ENCODE data around the gene WWOX. TPM values are rescaled to one million over a fixed set of nuclear protein-coding genes. Genes with fewer than 3 reads are reported as not detected.

The WWOX gene
- total and polyA plus RNA-seq, 2 of the 8 experiments (the other 6 are each of a cell fraction or from before 2014, with no cell fraction given) = 5.4 to 16.7 TPM

GRCh38 chr16:78494674-78495073, 395.2 kb downstream of the WWOX start:
- no peaks in the 10 kb centered on the region for H3K27me3 ChIP-seq (replicated peaks in 1 of 4; ENCODE audit: control insufficient read depth in 3 of 4, extremely low read depth in 1 of 4, insufficient read depth in 3 of 4, low read length in 3 of 4)
- H3K79me1 ChIP-seq (ENCODE audit: low read depth, low read length) = no peaks in the 10 kb centered on the region
- FAIRE-seq = no peak
- H3K23me2 ChIP-seq (ENCODE audit: low read depth, low read length) = no peaks in the 10 kb centered on the region
- H4K8ac ChIP-seq (ENCODE audit: extremely low read depth, insufficient read depth, low read length) = no peak overlapping the region; the same call in 1 of the 2 replicates
- H3K27ac ChIP-seq (ENCODE audit: low read depth, low read length) = no peak overlapping the region
- no peaks in the 10 kb centered on the region for H3K9me3 ChIP-seq (ENCODE audit: insufficient read depth in 2 of 2, low read depth in 1 of 2, low read length in 1 of 2)
- ChIA-PET POLR2A (ENCODE audit: partially characterized antibody) (no interaction called here), CTCF (ENCODE audit: partially characterized antibody) (interaction anchor here (1.0 kb wide), 1 partner anchor 11 kb away, joined by 3 read pairs; no protein-coding TSS in a partner anchor)
- no peak overlapping the region for H2BK12ac ChIP-seq (ENCODE audit: low read depth, low read length)
- no peak overlapping the region for H4K91ac ChIP-seq (replicated peaks; ENCODE audit: insufficient read length, low read length)
- no peak overlapping the region for H2BK20ac ChIP-seq (ENCODE audit: low read length)
- no peak overlapping the region for H3K9ac ChIP-seq (replicated peaks in 1 of 4; ENCODE audit: extremely low read depth in 1 of 4, low read depth in 3 of 4, low read length in 3 of 4)
- no peak for DNase-seq (ENCODE audit: low read depth in 1 of 2, low spot score in 2 of 2)
- H3K18ac ChIP-seq (ENCODE audit: extremely low read depth, low read length) = no peak overlapping the region
- no peak overlapping the region for H2BK5ac ChIP-seq (ENCODE audit: low read depth, low read length)
- no peak overlapping the region for H3K4me3 ChIP-seq (ENCODE audit: extremely low read depth in 1 of 4, insufficient read depth in 2 of 4, low read depth in 3 of 4, low read length in 4 of 4)
- H3K36me3 ChIP-seq (ENCODE audit: control insufficient read depth in 2 of 4, insufficient read depth in 4 of 4, low read length in 3 of 4) = no peaks in the 10 kb centered on the region
- no peak overlapping the region for H4K5ac ChIP-seq (ENCODE audit: insufficient read length, low read depth, low read length)
- no peak overlapping the region for H3K4me2 ChIP-seq (ENCODE audit: insufficient read depth in 1 of 2, low read depth in 2 of 2, low read length in 2 of 2)
- H3K56ac ChIP-seq (replicated peaks; ENCODE audit: insufficient read length, low read depth, low read length) = no peak overlapping the region
- no peaks in the 10 kb centered on the region for H3K4me1 ChIP-seq (replicated peaks in 1 of 4; ENCODE audit: control insufficient read depth in 3 of 4, insufficient read depth in 4 of 4, low read length in 3 of 4)
- no peak overlapping the region for H2AFZ ChIP-seq (ENCODE audit: low read length)
- H3K4ac ChIP-seq (replicated peaks; ENCODE audit: insufficient read length, low read depth, low read length) = no peak overlapping the region
- no peaks in the 10 kb centered on the region for H4K20me1 ChIP-seq (replicated peaks in 1 of 2; ENCODE audit: control insufficient read depth in 1 of 2, insufficient read depth in 2 of 2, low read length in 2 of 2)
- WGBS, 2 experiments (ENCODE audit: extremely low coverage in 1 of 2, insufficient coverage in 1 of 2, insufficient read length in 1 of 2, insufficient replicate concordance in 2 of 2, low coverage in 1 of 2, low lambda C conversion rate in 2 of 2, missing lambda C conversion rate in 1 of 2) = 94% methylated on average over 10 of the region's 10 CpGs; no CpG with 5 or more reads in 1 of the 2 experiments
- no peak overlapping the region for H2BK15ac ChIP-seq (ENCODE audit: low read length)
- H3K79me2 ChIP-seq (ENCODE audit: control insufficient read depth in 1 of 2, insufficient read depth in 2 of 2, low read length in 2 of 2) = no peaks in the 10 kb centered on the region
- TF ChIP-seq NRF1 (IDR thresholded peaks at IDR 0.05; ENCODE audit: low read depth, low read length) (no peak), ATF3 (IDR thresholded peaks at IDR 0.05; ENCODE audit: insufficient read depth, low read depth, low read length) (no peak), PHF8 (conservative IDR thresholded peaks at IDR 0.05; ENCODE audit: low read depth, low read length) (no peak), BRCA1 (IDR thresholded peaks at IDR 0.05; ENCODE audit: low read depth, low read length) (no peak), SAP30 (IDR thresholded peaks at IDR 0.05; ENCODE audit: insufficient read depth, insufficient replicate concordance, low read length) (no peak), ASH2L (IDR thresholded peaks at IDR 0.05; ENCODE audit: low read length) (no peak), ZNF274 (IDR thresholded peaks at IDR 0.05; ENCODE audit: borderline replicate concordance, extremely low read depth, low read length) (no peak), TEAD4 (IDR thresholded peaks at IDR 0.05; ENCODE audit: low read depth, low read length) (no peak), YY1 (IDR thresholded peaks at IDR 0.05; ENCODE audit: low read depth, low read length) (no peak), POLR2AphosphoS5 (IDR thresholded peaks at IDR 0.05; ENCODE audit: low read depth, low read length) (no peak)
- H3K23ac ChIP-seq (ENCODE audit: insufficient read length) = no peak overlapping the region
- H2BK120ac ChIP-seq (replicated peaks; ENCODE audit: low read depth, low read length) = no peak overlapping the region
- H2AK5ac ChIP-seq (ENCODE audit: low read depth, low read length) = no peak overlapping the region
- no peak overlapping the region for H3K14ac ChIP-seq (ENCODE audit: insufficient read length)

All from H1 (cell line).